Head of caudate nucleus (tissue), 42 donors: ENCODE measurements around the gene GIMAP8.

ENCODE experiments used
- DNase-seq, 42 donors: peaks; one replicate each; pipeline versions ENCODE4 v3.0.0 to v3.0.0-alpha.2; 2020 to 2021; ENCODE audit warnings: mixed read lengths in 7 of 42
- intact Hi-C: fragments of 100-400 bp; cut with DNase I; formaldehyde crosslinking; loops from one replicate; pipeline ENCODE4 v1.15.0; 2022

Gene GIMAP8

GRCh38 chr7:150450491-150451001 is at the start of gene GIMAP8:
GIMAP8 (plus strand) TSS chr7:150450630; CDS start chr7:150466699, 16,069 bp downstream.
- DNase-seq = peak in 28 of 42 donors; percentile 11 to 52 (median 26)
- intact Hi-C loops = no loop called here

- intact Hi-C loops = no loop called here
- DNase-seq = peak in 6 of 42 donors; percentile 5 to 28 (median 22)
Observed at GRCh38 chr7:150400788-150401423, 49.5 kb upstream of the GIMAP8 start.

- intact Hi-C loops = no loop called here
- DNase-seq = peak in 2 of 42 donors; percentile 1 to 2
Observed at GRCh38 chr7:150401424-150401790, 49.0 kb upstream of the GIMAP8 start.

GRCh38 chr7:150401861-150402631 is 48.4 kb upstream of the GIMAP8 start:
- intact Hi-C loops = no loop called here
- peak in 9 of 42 donors; percentile 19 to 71 (median 40) for DNase-seq

GRCh38 chr7:150402671-150403321 is 47.6 kb upstream of the GIMAP8 start:
- DNase-seq = peak in 6 of 42 donors; percentile 5 to 40 (median 21)
- intact Hi-C loops = no loop called here

GRCh38 chr7:150403376-150404171 is 46.9 kb upstream of the GIMAP8 start:
- peak in 3 of 42 donors; percentile 5 to 31 (median 13) for DNase-seq

GRCh38 chr7:150404172-150404804 is 46.1 kb upstream of the GIMAP8 start:
- DNase-seq = peak in 5 of 42 donors; percentile 15 to 29 (median 28)
- intact Hi-C loops = loop anchor here (2.0 kb wide), 1 partner anchor 17 kb away; no protein-coding TSS in a partner anchor

More at GRCh38 chr7:150403376-150404171, 46.9 kb upstream of the GIMAP8 start:
- intact Hi-C loops = loop anchor here (2.0 kb wide), 1 partner anchor 17 kb away; no protein-coding TSS in a partner anchor

- peak; percentile 77 to 96 (median 90) for DNase-seq
- intact Hi-C loops = loop anchor here (2.0 to 5.0 kb wide), 2 partner anchors 16 to 38 kb away; partner anchors contain the start of gene REPIN1
Observed at GRCh38 chr7:150404805-150405583, 45.4 kb upstream of the GIMAP8 start.

GRCh38 chr7:150405584-150406311 is 44.7 kb upstream of the GIMAP8 start:
- intact Hi-C loops = loop anchor here (2.0 to 5.0 kb wide), 2 partner anchors 15 to 38 kb away; partner anchors contain the start of gene REPIN1
- peak in 38 of 42 donors; percentile 40 to 79 (median 61) for DNase-seq

GRCh38 chr7:150406312-150406566 is 44.2 kb upstream of the GIMAP8 start:
- intact Hi-C loops = loop anchor here (5.0 kb wide), 1 partner anchor 39 kb away; the partner anchor contains the start of gene REPIN1
- peak in 1 of 42 donors; percentile 32 for DNase-seq

- intact Hi-C loops = loop anchor here (5.0 kb wide), 1 partner anchor 39 kb away; the partner anchor contains the start of gene REPIN1
- peak in 2 of 42 donors; percentile 7 to 25 for DNase-seq
Observed at GRCh38 chr7:150406567-150407421, 43.6 kb upstream of the GIMAP8 start.

GRCh38 chr7:150407588-150408392 is 42.6 kb upstream of the GIMAP8 start:
- intact Hi-C loops = loop anchor here (5.0 kb wide), 1 partner anchor 40 kb away; the partner anchor contains the start of gene REPIN1
- DNase-seq = peak in 1 of 42 donors; percentile 24

- intact Hi-C loops = loop anchor here (5.0 kb wide), 1 partner anchor 41 kb away; the partner anchor contains the start of gene REPIN1
- DNase-seq = no peak
Observed at GRCh38 chr7:150408393-150409299, 41.8 kb upstream of the GIMAP8 start.
